ENCODE results near the gene PDE2A.
A peak's percentile ranks its signal among the peaks of the same experiment; 100 is the strongest.

The PDE2A gene
- 1.5 to 2.6 (median 1.8) reads per million in 4 experiments for total RNA-seq

DNA sequence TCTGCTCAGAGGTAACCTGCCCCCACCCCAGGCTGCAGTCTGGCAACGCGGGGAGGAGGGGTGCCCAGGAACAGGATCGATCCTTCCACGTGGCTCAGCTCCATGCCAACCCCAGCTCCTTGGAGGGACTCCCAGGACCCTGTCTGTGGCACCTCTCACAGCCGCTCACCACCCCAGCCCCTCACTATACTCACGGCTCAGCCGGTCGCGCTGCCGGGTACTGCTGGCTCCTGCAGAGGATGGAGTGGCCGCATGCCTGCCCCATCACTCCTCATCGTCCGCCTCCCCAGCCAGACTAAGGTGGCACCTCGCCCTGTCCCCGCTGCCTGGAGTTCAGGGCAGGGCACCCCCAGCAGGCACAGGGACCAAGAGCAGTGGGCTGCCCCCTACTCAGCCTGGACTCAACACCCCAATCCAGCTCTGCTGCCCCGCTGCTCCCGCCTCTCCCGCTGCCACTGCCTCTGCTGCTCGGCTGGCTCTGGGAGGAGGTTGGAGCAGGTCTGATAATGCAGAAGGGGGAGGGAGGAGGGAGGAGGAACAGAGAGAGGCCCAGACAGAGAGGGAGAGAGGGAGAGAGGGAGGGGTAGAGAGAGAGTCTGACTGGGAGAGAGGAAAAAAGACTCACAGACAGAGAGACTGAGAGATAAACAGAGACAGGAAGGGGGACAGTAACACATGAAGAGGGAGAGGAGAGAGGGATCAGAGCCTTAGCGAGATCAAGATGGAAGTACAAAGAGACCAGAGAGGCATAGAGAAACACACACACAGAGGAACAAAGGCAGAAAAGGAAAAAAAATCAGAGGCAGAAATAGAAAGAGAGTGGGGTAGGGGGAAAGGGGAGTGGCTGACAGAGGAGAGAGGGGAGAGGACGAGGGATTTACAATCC is at the start of gene PDE2A:
Gene PDE2A (minus strand): TSS at position 480 of the 886 bp plus-strand sequence. CDS start 215 bp downstream, at position 265.
- DNase-seq, result no peak

- no peak for DNase-seq
Observed at GRCh38 chr11:72723508-72723907, 49.3 kb upstream of the PDE2A start.

GRCh38 chr11:72722050-72722748 is 48.0 kb upstream of the PDE2A start:
- DNase-seq, result peak; percentile 87

- DNase-seq, result peak; percentile 22
Observed at GRCh38 chr11:72721689-72722049, 47.4 kb upstream of the PDE2A start.

GRCh38 chr11:72721276-72721675 is 47.1 kb upstream of the PDE2A start:
- DNase-seq, result no peak

DNA sequence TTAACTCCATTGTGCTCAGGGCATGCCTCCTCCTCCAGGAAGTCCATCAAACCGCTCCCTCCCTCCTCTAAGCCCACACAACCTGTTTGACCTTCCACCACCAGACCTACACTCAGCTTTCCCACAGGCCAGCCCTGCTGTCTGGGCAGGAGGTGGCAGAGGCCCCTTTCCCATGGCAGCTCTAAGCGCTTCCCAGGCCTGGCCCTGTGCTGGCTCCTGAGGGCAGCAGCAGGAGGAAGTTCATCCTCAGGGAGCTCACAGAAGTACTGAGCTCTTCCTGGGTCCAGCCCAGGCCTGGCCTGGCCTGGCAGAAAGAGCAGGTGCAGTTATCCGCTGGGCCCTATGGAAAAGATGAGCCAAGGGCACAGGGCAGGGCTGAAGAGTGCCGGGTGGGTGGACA is 46.6 kb upstream of the PDE2A start:
- DNase-seq, result no peak

GRCh38 chr11:72720047-72720446 is 45.8 kb upstream of the PDE2A start:
- no peak for DNase-seq

DNA sequence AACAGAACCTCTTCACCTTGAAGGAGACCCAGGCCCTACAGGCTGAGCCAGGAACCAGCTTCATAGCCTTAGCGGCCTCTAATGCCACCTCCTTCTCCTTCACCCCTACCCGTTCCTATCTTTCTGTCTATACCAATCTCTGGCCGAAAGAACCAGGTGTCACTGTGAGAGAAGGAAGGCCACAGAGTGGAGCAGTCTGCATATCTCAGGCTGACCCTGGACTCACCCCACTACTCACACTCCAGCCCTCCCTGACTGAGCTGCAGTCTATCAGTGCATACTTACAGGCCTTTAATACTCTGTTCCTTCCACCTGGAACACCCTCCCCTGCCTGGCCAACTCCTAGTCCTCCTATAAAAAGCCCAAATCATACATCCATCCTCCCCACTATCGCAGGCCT is 45.3 kb upstream of the PDE2A start:
- no peak for DNase-seq

DNA sequence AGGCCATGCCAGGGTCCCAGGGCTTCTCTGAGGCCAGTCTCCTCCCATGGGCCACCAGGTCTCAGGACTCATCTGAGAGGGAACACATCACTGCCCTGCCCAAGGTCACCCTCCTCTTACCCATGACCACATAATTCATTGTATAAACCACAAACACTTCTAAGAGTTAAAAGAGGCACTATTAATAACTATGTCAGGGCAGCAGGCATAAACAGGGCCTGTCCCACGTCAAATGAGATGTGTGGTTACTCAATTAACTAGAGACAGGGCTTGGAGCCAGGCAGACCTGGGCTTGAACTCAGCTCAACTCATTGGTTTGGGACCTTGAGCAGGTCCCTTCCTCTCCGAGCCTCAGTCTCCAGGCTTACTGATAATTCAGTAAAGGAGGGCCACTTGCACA is 44.9 kb upstream of the PDE2A start:
- DNase-seq, result no peak

DNA sequence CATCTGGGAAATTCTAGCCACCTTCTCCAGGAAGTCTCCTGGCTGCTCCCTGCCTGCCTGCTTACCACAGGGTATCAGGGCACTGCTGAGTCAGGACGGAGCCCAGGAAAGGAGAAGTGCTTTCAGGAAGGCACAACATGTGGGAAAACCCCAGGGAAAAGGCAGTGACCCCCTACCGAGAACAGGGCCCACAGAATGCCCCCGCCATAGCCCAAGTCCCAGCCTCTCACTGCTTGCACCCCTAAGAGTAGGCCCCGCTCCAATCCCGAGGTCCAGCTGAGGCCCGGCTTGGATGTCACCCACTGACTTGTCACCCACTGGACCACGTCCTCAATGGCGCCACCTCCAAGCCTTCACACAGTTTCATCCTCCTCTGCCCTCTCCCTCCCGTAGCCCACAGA is 43.9 kb upstream of the PDE2A start:
- no peak for DNase-seq

DNA sequence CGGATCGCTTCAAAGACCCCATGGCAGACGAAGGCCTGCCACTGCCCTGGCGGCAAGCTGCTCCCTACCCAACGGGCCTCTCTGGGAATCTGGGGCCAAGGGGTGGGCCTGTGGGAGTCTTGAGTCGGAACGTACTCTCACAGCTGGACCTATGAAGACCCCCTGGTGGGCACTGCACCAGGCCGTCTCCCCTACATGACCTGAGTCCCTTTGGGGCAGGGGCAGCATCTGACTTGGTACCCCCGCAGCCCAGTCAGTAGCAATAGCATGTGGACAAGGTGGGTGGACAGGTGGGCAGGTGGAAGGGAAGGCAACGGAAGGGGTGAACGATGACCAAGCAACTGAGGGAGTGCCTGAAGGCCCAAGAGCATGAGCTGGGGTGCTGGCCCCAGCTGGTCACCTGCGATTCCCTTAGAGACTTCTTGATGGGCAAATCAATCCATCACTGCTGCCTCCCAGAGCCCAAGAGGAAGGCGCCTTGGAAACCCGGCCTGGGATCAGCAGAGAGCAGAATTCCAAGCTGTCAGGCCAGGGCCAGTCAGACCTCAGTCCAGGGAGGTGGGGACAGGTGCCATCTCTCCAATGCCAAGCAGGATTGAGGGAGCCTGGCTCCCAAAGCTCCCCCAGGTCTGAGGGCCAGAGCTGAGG is 42.7 kb upstream of the PDE2A start:
- no peak for DNase-seq

DNA sequence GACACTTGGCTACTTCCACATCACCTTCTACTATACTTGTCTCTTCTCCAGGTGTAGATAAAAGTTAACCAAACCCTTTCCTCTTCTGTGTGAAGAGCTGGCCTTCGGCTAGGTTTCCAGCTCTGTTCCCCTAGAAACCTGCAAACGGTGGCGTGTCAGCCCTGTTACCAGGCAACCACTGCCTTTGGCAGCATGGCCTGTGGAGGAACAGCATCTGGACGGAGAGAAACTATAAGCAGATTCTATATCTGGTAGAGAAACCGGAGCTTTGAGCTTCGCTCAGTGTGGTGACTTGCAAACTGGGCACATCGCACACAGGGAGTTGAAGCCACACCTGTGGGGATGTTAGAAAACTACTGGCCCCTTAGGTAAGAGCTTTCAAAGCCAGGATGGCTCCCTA is 42.1 kb upstream of the PDE2A start:
- DNase-seq, result no peak

GRCh38 chr11:72712841-72713240 is 38.6 kb upstream of the PDE2A start:
- no peak for DNase-seq

DNA sequence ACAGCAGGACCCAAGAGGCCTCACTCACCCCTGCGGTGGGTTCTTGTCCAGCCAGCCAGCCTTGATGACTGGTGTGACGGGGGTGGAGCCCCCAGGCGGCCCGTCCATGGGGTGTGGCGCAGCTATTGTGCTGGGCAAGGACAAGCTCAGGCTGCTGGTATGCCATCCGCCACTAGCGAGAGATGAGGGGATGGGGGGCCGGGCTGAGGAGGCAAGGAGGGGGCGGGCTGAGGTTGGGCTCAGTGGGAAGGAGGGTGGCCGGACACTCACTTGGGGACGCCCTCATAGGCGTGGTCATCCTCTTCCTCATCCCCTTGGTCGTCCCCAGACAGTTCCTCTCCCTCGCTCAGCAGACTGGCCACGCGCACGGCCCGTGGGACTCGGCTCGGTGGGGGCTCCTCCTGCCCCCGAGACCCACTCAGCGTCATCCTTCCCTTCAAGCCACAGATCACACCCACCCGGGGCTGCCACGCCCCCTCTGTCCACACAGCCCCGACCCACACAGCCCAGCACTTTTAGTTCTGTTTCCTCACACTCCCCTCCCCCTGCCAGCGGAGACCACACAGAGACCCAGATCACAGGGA is 38.0 kb upstream of the PDE2A start:
- DNase-seq, result no peak

DNA sequence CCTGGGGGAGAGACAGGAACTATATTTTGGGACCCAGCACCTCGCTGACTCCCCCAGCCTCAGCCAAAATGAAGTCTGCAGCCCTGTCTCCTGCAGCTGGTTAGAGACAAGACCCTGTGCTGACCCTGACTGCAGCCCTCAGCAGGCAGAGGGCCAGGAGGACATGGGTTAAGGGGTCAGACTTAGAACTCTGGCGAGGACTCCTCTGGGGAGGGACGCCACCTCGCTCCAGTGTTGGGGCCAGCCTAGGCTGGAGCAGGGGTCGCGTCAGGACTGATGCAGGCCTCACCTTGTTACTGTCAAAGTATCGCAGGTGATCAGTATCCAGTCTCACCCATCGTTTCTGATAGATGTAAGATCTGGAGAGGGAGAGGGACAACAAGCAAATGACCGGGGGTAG is 36.9 kb upstream of the PDE2A start:
- DNase-seq, result no peak

- DNase-seq, result no peak
Observed at GRCh38 chr11:72710278-72710677, 36.1 kb upstream of the PDE2A start.

- DNase-seq, result no peak
Observed at GRCh38 chr11:72709478-72710238, 35.4 kb upstream of the PDE2A start.

DNA sequence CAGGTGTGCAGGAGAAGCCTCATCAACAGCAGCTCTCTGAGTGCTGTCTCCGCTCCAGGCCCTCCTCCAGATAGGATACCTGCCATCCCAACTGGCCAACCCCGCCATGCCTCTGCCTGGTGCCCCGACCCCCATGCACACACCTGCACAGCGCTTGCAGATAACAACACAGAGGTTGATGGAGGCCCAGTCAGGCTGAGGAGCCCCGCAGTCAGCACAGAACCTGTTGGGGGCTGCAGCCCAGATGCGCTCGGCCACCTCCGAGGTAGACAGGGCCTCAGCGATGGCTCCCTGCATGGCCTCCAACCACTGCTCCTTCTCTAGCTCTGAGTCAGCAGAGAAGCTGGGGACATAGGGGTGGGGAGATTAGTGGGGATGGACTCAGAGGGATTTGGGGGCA is 32.8 kb upstream of the PDE2A start:
- DNase-seq, result no peak

DNA sequence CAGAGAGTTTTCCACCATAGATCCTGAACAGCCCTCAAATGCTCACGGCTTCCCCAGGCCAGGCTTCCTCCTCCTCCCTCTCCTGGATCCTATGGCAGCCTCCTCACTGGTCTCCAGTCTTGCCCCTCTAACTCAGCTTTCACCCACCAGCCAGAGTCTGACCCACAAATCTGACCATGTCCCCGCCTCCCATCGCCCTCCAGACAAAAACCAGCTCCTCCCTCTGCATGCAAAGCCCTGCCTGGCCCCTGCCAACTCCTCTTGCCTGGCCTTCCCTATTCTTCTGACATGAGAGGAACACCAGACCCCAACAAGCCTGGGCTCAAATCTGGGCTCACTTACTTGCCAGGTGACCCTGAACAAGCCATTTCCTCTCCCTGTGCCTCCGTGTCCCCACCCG is 32.4 kb upstream of the PDE2A start:
- DNase-seq, result no peak

DNA sequence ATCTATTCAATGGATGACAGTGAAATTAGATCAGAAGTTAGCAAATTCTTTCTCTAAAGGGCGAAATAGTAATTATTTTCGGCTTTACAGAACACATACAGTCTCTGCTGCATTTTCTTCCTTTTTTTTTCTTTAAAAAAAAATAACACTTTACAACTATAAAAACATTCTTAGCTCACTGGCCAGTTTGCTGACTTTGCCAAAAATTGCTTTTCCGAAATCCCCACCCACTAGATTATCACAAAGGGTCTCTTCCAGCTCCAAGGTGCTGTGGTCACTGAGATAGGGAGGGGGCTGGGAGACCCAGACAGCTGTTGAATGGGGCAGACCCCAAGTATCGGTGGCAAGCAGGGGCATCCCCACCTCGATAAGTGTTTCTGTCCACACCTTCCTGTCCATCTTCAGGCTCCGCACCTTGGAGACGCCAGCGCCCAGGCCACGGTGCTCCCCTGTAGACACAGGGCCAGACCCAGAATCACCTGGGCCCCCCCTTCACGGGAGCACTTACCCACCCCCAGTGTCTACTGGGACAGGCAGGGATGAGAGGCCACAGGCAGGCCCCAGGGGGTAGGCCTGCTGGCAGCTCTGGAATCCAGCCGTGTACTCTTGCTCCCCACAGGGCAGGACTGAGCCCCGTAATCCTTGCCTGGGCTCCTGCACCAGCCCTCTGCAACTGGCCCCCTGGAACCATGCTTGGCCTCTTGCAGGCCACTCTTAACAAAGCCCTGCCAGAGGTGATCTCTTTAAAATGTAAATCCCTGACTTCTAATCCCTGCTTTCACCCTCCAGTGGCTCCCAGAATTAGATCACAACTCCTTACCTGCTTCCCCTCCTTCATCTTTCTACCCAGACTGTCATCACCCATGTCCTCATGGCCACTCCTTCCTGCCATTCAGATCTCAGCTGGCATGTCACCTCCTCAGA is 31.5 kb upstream of the PDE2A start:
- no peak for DNase-seq

DNA sequence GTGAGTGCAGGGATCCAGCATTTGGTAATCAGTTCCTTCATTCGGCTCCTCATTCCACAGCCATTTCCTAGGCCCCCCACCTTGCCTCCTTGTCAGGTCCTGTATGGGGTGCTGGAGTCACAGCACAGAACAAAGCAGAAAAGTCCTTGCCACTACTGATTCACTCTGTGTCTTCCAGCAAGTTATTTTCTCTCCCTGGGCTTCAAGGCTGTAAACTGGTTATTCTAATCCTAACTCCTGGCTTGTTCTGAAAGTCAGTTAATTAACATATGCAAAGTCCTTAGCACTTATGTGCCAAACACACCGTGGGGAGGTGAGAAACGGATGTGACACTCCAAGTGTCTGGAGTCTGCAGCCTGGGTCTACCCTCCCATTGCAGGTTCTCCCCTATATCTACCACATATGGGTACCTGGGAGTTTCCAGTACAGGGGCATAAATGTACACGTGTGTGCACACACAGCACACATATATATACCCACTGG is 30.6 kb upstream of the PDE2A start:
- no peak for DNase-seq
